K562 (cell line): Measurements from ENCODE around the gene DYRK2. TPM values are rescaled to one million over a fixed set of nuclear protein-coding genes. Genes with fewer than 3 reads are reported as not detected.

ENCODE experiments used
- ATAC-seq: fragments of 200-7000 bp; cut with Tn5 transposase; 3 replicates; pipeline ENCODE4 v1.9.1; 2020; ENCODE audit warnings: moderate library complexity
- BruUV-seq: library from RNA; stranded (reverse); fragments of 400-500 nt; replicated peaks from 2 replicates; lab custom pipeline; 2021; lab: Mats Ljungman, UMichigan
- CTCF ChIA-PET: fragments of 300-600 bp; formaldehyde crosslinking; extraction: SDS; loops from one replicate; lab custom pipeline; 2021; ENCODE audit warnings: low intra/inter-chr PET ratio; lab: Yijun Ruan, JAX
- POLR2A ChIA-PET: fragments of 300-600, 350-650 bp; sonication (Branson Sonifier 250); formaldehyde crosslinking; extraction: SDS; loops from one replicate; lab custom pipeline; 2021; ENCODE audit warnings: antibody characterized with exemption, inconsistent platforms; lab: Yijun Ruan, JAX
- DNase-seq, 4 experiments: peaks; one replicate each; pipeline versions ENCODE4 v3.0.0 to v3.0.0-alpha.2; 2011 to 2018; ENCODE audit warnings: low spot score in 3 of 4, mixed read lengths in 3 of 4; ENCODE audit errors: extremely low read depth in 1 of 4
- FAIRE-seq: peaks from 2 replicates; lab custom pipeline; 2011; peaks lifted over from hg19 to GRCh38; lab: Jason Lieb, UNC
- H2AFZ ChIP-seq: 2 replicates; pipeline ENCODE4 v1.6.0; 2011; ENCODE audit warnings: low read depth, low read length, control low read depth, inconsistent platforms
- H3K27ac ChIP-seq: fragments of 200-600 bp; 3 replicates; pipeline ENCODE4 v1.8.0; 2011; ENCODE audit warnings: low read depth, mild to moderate bottlenecking, control low read depth, inconsistent platforms, low read length, moderate library complexity, mixed read lengths; ENCODE audit errors: extremely low read depth
- H3K27me3 ChIP-seq, 2 experiments: fragments of 300-600 bp in 1 of 2; 2 replicates in 1 of 2; 3 replicates in 1 of 2; pipeline versions ENCODE4 v1.6.0 to v1.8.0; 2011; ENCODE audit warnings: inconsistent platforms in 2 of 2, low read length in 2 of 2, mild to moderate bottlenecking in 1 of 2, mixed read lengths in 1 of 2, moderate library complexity in 1 of 2; ENCODE audit not compliant: control insufficient read depth in 2 of 2, insufficient read depth in 2 of 2
- H3K36me3 ChIP-seq: fragments of 300-600 bp; 3 replicates; pipeline ENCODE4 v1.8.0; 2011; ENCODE audit warnings: mild to moderate bottlenecking, low read length, inconsistent platforms; ENCODE audit not compliant: control insufficient read depth, insufficient read depth
- H3K4me1 ChIP-seq, 2 experiments: fragments of 200-600 bp in 1 of 2; replicated peaks in 1 of 2; 2 replicates in 1 of 2; 3 replicates in 1 of 2; pipeline versions ENCODE4 v1.5.1 to v1.8.0; 2011; ENCODE audit warnings: inconsistent platforms in 2 of 2, low read length in 2 of 2, mild to moderate bottlenecking in 1 of 2, mixed read lengths in 1 of 2, moderate library complexity in 1 of 2; ENCODE audit not compliant: control insufficient read depth in 2 of 2, insufficient read depth in 2 of 2
- H3K4me2 ChIP-seq: 2 replicates; pipeline ENCODE4 v1.6.1; 2011; ENCODE audit warnings: low read length, control low read depth, inconsistent platforms, mixed read lengths; ENCODE audit not compliant: insufficient read depth
- H3K4me3 ChIP-seq: fragments of 200-600 bp; sonication (generic), shearing (Covaris generic); 2 replicates; pipeline ENCODE4 v1.5.1; 2016; ENCODE audit warnings: control low read depth, inconsistent platforms
- H3K79me2 ChIP-seq: fragments of 200-600 bp; 3 replicates; pipeline ENCODE4 v1.8.0; 2011; ENCODE audit warnings: low read length, inconsistent platforms; ENCODE audit not compliant: control insufficient read depth, insufficient read depth
- H3K9ac ChIP-seq, 2 experiments: 2 replicates each; pipeline versions ENCODE4 v1.6.0 to v1.6.1; 2011; ENCODE audit warnings: low read depth in 2 of 2, low read length in 2 of 2, control low read depth in 1 of 2, inconsistent platforms in 1 of 2, mild to moderate bottlenecking in 1 of 2, mixed read lengths in 1 of 2; ENCODE audit not compliant: insufficient read depth in 1 of 2
- H3K9me1 ChIP-seq: one replicate; pipeline ENCODE4 v1.6.0; 2011; ENCODE audit warnings: inconsistent platforms, mild to moderate bottlenecking, low read length, moderate library complexity; ENCODE audit not compliant: control insufficient read depth, insufficient read depth
- H3K9me3 ChIP-seq: replicated peaks from 2 replicates; pipeline ENCODE4 v1.5.1; 2011; ENCODE audit warnings: low read depth, low read length, inconsistent platforms; ENCODE audit not compliant: control insufficient read depth, insufficient read depth
- H4K20me1 ChIP-seq: replicated peaks from 2 replicates; pipeline ENCODE4 v1.6.1; 2011; ENCODE audit warnings: low read length, inconsistent platforms, mixed read lengths; ENCODE audit not compliant: control insufficient read depth, insufficient read depth
- CHD7 ChIP-seq: fragments of 200-600 bp; sonication (generic); IDR thresholded peaks from one replicate; pipeline ENCODE4 v1.6.1; 2012; ENCODE audit warnings: mild to moderate bottlenecking, low read depth, low read length, inconsistent platforms
- GABPB2 ChIP-seq: fragments of 250-450 bp; sonication (Bioruptor Pico); conservative IDR thresholded peaks from 2 replicates; pipeline ENCODE4 v1.5.1; 2021; ENCODE audit warnings: mild to moderate bottlenecking
- JUNB ChIP-seq: fragments of 450-650 bp; formaldehyde crosslinking; conservative IDR thresholded peaks from 2 replicates; pipeline ENCODE4 v1.4.0; 2020; ENCODE audit warnings: mild to moderate bottlenecking
- STAG1 ChIP-seq: sonication (generic); formaldehyde crosslinking; IDR thresholded peaks from 2 replicates; pipeline ENCODE4 v1.5.0; 2020; ENCODE audit warnings: missing genetic modification reagents, borderline replicate concordance
- ZNF324 ChIP-seq: fragments of 250-450 bp; sonication (Bioruptor Pico); IDR thresholded peaks from 2 replicates; pipeline ENCODE4 v1.4.0; 2020; ENCODE audit warnings: mild to moderate bottlenecking
- ZNF449 ChIP-seq: fragments of 250-450 bp; sonication (Bioruptor Pico); IDR thresholded peaks from 2 replicates; pipeline ENCODE4 v1.8.0; 2022; ENCODE audit warnings: moderate library complexity, mild to moderate bottlenecking, inconsistent platforms
- WGBS: fragments of 100-300 bp; shearing (Covaris generic); methylation state at CpG from one replicate; pipeline ENCODE4 v1.1.6; 2016; ENCODE audit warnings: low coverage, mixed read lengths; ENCODE audit not compliant: insufficient coverage; ENCODE audit errors: missing lambda C conversion rate; 5-methylcytosine and 5-hydroxymethylcytosine counted together
- in situ Hi-C: fragments of 300-500 bp; cut with MboI; formaldehyde crosslinking; loops from 4 replicates; pipeline ENCODE4 v1.15.0; 2018; ENCODE audit warnings: inconsistent platforms, mixed read lengths
- intact Hi-C: fragments of 100-400 bp; cut with micrococcal nuclease; formaldehyde crosslinking; loops from 2 replicates; pipeline ENCODE4 v1.14.2; 2022
- polyA plus RNA-seq, 8 experiments: library from polyadenylated mRNA; depleted of rRNA in 4 of 8; stranded (reverse) in 5 of 8; unstranded in 3 of 8; fragments of >200 nt; fragmentation: Nextera tagmentation in 2 of 8; fragmentation: Illumina TruSeq in 1 of 8; extraction: Ambion mirVana in 2 of 8; extraction: Trizol in 1 of 8; gene quantifications; 2 replicates each; pipeline versions ENCODE4 v1.2.1 to v1.2.3, GENCODE V29; 2011 to 2014; ENCODE audit warnings: inconsistent platforms in 1 of 8, missing spikeins in 1 of 8
- total RNA-seq, 7 experiments: library from RNA; depleted of rRNA in 6 of 7; stranded (reverse); fragments of >200 nt in 6 of 7; fragmentation: Illumina TruSeq in 2 of 7; extraction: Trizol in 2 of 7; gene quantifications; 2 replicates each; pipeline versions ENCODE4 v1.2.1 to v1.2.3, GENCODE V29; 2011 to 2021; ENCODE audit warnings: low replicate concordance in 1 of 7
- TF ChIP-seq, protein P1 (sequence below): fragments of 250-450 bp; sonication (Bioruptor Pico); IDR thresholded peaks from 2 replicates; pipeline ENCODE4 v1.5.0; 2020; ENCODE audit warnings: mild to moderate bottlenecking

Gene DYRK2
- total and polyA plus RNA-seq, 9 of the 15 experiments (the other 6 are each of a cell fraction or from before 2014, with no cell fraction given) = 1.7 to 15.4 (median 8.4) TPM

DNA sequence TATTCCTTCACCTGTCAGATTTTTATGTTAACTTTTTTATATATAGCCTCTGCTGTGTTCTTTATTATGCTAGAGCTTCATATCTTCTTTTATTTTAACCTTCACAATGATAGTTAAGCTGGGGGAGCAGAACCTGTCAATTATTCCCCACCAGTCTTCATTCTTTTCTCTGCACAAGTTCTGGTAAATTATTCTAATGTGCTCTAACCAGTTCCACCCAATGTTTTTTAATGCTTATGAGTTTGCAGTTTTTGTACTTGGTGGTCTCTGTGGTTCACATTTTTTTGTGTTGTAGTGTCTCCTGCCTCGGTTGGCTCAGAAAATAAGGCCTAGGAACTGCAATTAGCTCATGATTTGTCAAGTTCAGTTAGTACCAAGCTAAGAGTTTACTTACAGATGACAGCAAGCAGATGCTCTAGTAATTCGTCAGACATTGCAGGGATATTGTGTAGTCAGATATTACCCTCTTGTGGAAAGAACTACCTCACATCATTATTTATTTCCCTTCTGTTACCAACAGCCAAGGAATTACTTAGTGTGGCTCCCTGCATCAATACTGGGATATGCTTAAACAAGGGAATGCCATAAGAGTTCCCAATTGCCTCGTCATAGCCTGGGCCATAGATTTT lies 14.5 kb downstream of the DYRK2 start:
- Histone ChIP-seq H3K4me3 (no peak overlapping the region), H3K79me2 (peaks cover 9% of the 10 kb centered on the region; the same call in 1 of the 3 replicates), H3K4me2 (no peak overlapping the region), H3K4me1 (peaks cover 0 to 7% of the 10 kb centered on the region in 2 experiments; a peak in 2 of 5 replicates), H2AFZ (no peak overlapping the region), H3K9ac (no peak overlapping the region), H3K36me3 (peaks cover 23% of the 10 kb centered on the region; the same call in 2 of the 3 replicates), H3K27ac (no peak overlapping the region), H3K9me1 (no peaks in the 10 kb centered on the region), H3K9me3 (no peaks in the 10 kb centered on the region), H3K27me3 (no peaks in the 10 kb centered on the region), H4K20me1 (peaks cover 5% of the 10 kb centered on the region; the same call in 1 of the 2 replicates)
- 73% methylated on average over 3 of the region's 3 CpGs for WGBS
- ChIA-PET CTCF (no interaction called here), POLR2A (interaction anchor here (0.5 to 0.6 kb wide), 2 partner anchors 753 to 1230 kb away, joined by 3 to 5 read pairs; no protein-coding TSS in a partner anchor)
- intact Hi-C loops = no loop called here
- ATAC-seq (no peak), FAIRE-seq (no peak), DNase-seq (no peak)
- no TSS peak for BruUV-seq
- in situ Hi-C loops = no loop called here
- no peak for TF ChIP-seq JUNB (CRISPR knock-in tag)
- TF ChIP-seq, protein P1, sequence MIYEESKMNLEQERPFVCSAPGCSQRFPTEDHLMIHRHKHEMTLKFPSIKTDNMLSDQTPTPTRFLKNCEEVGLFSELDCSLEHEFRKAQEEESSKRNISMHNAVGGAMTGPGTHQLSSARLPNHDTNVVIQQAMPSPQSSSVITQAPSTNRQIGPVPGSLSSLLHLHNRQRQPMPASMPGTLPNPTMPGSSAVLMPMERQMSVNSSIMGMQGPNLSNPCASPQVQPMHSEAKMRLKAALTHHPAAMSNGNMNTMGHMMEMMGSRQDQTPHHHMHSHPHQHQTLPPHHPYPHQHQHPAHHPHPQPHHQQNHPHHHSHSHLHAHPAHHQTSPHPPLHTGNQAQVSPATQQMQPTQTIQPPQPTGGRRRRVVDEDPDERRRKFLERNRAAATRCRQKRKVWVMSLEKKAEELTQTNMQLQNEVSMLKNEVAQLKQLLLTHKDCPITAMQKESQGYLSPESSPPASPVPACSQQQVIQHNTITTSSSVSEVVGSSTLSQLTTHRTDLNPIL (CRISPR knock-in tag) = no peak
- no peak for TF ChIP-seq ZNF449
- TF ChIP-seq ZNF324 (CRISPR knock-in tag) = no peak
- TF ChIP-seq STAG1 (CRISPR knock-in tag) = no peak
- no peak for TF ChIP-seq GABPB2
- TF ChIP-seq CHD7 = no peak
